ENCODE measurements around the gene SYT2.

DNA sequence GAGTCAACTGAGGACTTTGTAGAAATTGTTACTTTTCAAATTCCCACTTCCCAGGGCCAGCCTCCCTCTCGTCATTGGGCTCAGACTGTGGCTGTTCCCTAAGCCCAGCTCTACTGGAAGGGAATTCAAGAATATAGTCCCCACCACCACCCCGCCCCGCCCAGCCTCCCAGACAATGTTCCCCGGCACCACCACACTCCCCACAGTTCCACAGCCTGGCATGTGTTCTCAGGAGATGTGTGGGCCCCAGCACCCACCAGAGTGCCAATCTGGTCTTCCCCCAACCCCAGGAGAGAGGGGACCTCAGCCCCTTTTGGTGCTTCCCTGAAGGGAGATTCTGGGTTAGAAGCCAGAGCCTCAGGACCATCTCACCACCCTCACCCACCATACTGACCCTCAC is 120.1 kb downstream of the SYT2 start:
- TF ChIP-seq, protein P1, sequence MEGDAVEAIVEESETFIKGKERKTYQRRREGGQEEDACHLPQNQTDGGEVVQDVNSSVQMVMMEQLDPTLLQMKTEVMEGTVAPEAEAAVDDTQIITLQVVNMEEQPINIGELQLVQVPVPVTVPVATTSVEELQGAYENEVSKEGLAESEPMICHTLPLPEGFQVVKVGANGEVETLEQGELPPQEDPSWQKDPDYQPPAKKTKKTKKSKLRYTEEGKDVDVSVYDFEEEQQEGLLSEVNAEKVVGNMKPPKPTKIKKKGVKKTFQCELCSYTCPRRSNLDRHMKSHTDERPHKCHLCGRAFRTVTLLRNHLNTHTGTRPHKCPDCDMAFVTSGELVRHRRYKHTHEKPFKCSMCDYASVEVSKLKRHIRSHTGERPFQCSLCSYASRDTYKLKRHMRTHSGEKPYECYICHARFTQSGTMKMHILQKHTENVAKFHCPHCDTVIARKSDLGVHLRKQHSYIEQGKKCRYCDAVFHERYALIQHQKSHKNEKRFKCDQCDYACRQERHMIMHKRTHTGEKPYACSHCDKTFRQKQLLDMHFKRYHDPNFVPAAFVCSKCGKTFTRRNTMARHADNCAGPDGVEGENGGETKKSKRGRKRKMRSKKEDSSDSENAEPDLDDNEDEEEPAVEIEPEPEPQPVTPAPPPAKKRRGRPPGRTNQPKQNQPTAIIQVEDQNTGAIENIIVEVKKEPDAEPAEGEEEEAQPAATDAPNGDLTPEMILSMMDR (IDR thresholded peaks at IDR 0.05 in 2 of 3, conservative IDR thresholded peaks at IDR 0.05 in 1 of 3; ENCODE audit: control insufficient read depth in 2 of 3, extremely low read depth in 1 of 3, insufficient read depth in 1 of 3, low read depth in 3 of 3, low read length in 3 of 3): no peak
- TF ChIP-seq POLR2A (IDR thresholded peaks at IDR 0.05; ENCODE audit: low read depth, low read length) (no peak), POLR2AphosphoS5 (IDR thresholded peaks at IDR 0.05; ENCODE audit: low read length) (no peak)
